CD14-positive monocyte (primary cell): ENCODE measurements around the gene RPL18. TPM values are rescaled to one million over a fixed set of nuclear protein-coding genes. Genes with fewer than 3 reads are reported as not detected.

Experiments used
- DNase-seq, 3 donors: peaks; one replicate each; pipeline ENCODE4 v3.0.0-alpha.2; 2011 to 2022
- H2AFZ ChIP-seq: 2 replicates; pipeline ENCODE4 v1.6.0; 2012; ENCODE audit warnings: mild to moderate bottlenecking, low read depth, low read length, inconsistent platforms; ENCODE audit not compliant: insufficient read depth, poor library complexity, severe bottlenecking
- H3K27ac ChIP-seq, 2 donors: 1 replicate in 1 of 2; 2 replicates in 1 of 2; pipeline ENCODE4 v1.5.1; 2012 to 2013; ENCODE audit warnings: low read length in 2 of 2, control low read depth in 1 of 2, inconsistent platforms in 1 of 2, low read depth in 1 of 2, mild to moderate bottlenecking in 1 of 2
- H3K27me3 ChIP-seq, 2 donors: one replicate each; pipeline versions ENCODE4 v1.6.0 to v1.6.1; 2011 to 2013; ENCODE audit warnings: low read length in 2 of 2; ENCODE audit not compliant: control insufficient read depth in 2 of 2, insufficient read depth in 2 of 2
- H3K36me3 ChIP-seq, 2 donors: replicated peaks in 1 of 2; 1 replicate in 1 of 2; 2 replicates in 1 of 2; pipeline versions ENCODE4 v1.5.1 to v1.6.1; 2012 to 2013; ENCODE audit warnings: low read length in 2 of 2, control low read depth in 1 of 2, inconsistent platforms in 1 of 2, mild to moderate bottlenecking in 1 of 2; ENCODE audit not compliant: insufficient read depth in 2 of 2, control insufficient read depth in 1 of 2
- H3K4me1 ChIP-seq, 2 donors: 1 replicate in 1 of 2; 2 replicates in 1 of 2; pipeline versions ENCODE4 v1.5.1 to v1.6.1; 2012 to 2013; ENCODE audit warnings: low read length in 2 of 2, control low read depth in 1 of 2, inconsistent platforms in 1 of 2, mild to moderate bottlenecking in 1 of 2, moderate library complexity in 1 of 2; ENCODE audit not compliant: insufficient read depth in 2 of 2, control insufficient read depth in 1 of 2
- H3K4me2 ChIP-seq: replicated peaks from 2 replicates; pipeline ENCODE3; 2012; ENCODE audit warnings: low read length, moderate library complexity, mild to moderate bottlenecking; ENCODE audit not compliant: poor library complexity, severe bottlenecking; ENCODE audit errors: extremely low read depth
- H3K4me3 ChIP-seq, 3 experiments: fragments of 200-600 bp in 1 of 3; sonication (generic) in 1 of 3; replicated peaks in 1 of 3; 1 replicate in 2 of 3; 2 replicates in 1 of 3; pipeline ENCODE4 v1.5.1; 2011 to 2013; ENCODE audit warnings: low read length in 3 of 3, mild to moderate bottlenecking in 3 of 3, control low read depth in 2 of 3, low read depth in 2 of 3, inconsistent platforms in 1 of 3, moderate library complexity in 1 of 3
- H3K79me2 ChIP-seq: 2 replicates; pipeline ENCODE4 v1.6.0; 2012; ENCODE audit warnings: mild to moderate bottlenecking, control low read depth, inconsistent platforms, low read length, moderate library complexity; ENCODE audit not compliant: insufficient read depth
- H3K9ac ChIP-seq: 2 replicates; pipeline ENCODE4 v1.6.0; 2017; ENCODE audit warnings: low read length, mild to moderate bottlenecking; ENCODE audit not compliant: insufficient read depth, poor library complexity, severe bottlenecking
- H3K9me3 ChIP-seq, 2 donors: replicated peaks in 1 of 2; 1 replicate in 1 of 2; 2 replicates in 1 of 2; pipeline versions ENCODE4 v1.5.1 to v1.6.1; 2012 to 2013; ENCODE audit warnings: low read length in 2 of 2, control low read depth in 1 of 2; ENCODE audit not compliant: control insufficient read depth in 1 of 2, insufficient read depth in 1 of 2
- H4K20me1 ChIP-seq: 2 replicates; pipeline ENCODE4 v1.6.0; 2012; ENCODE audit warnings: mild to moderate bottlenecking, low read length, control low read depth, moderate library complexity; ENCODE audit not compliant: insufficient read depth
- H3K27ac Mint-ChIP-seq, 7 donors: one replicate each; pipeline ENCODE4 v1.8.0; 2020; ENCODE audit warnings: mild to moderate bottlenecking in 7 of 7, mixed read lengths in 7 of 7, moderate library complexity in 6 of 7, inconsistent platforms in 2 of 7
- H3K27me3 Mint-ChIP-seq, 3 donors: one replicate each; pipeline ENCODE4 v1.8.0; 2021 to 2022; ENCODE audit warnings: low read depth in 3 of 3, mild to moderate bottlenecking in 3 of 3, mixed read lengths in 3 of 3, moderate library complexity in 3 of 3, inconsistent platforms in 1 of 3
- H3K36me3 Mint-ChIP-seq, 2 donors: one replicate each; pipeline ENCODE4 v1.8.0; 2020; ENCODE audit warnings: mixed read lengths in 2 of 2, inconsistent platforms in 1 of 2, mild to moderate bottlenecking in 1 of 2
- H3K4me1 Mint-ChIP-seq: one replicate; pipeline ENCODE4 v1.8.0; 2020; ENCODE audit warnings: mild to moderate bottlenecking, mixed read lengths
- H3K4me3 Mint-ChIP-seq, 2 donors: one replicate each; pipeline ENCODE4 v1.8.0; 2020; ENCODE audit warnings: mild to moderate bottlenecking in 2 of 2, mixed read lengths in 2 of 2, moderate library complexity in 1 of 2
- H3K9me3 Mint-ChIP-seq, 7 donors: one replicate each; pipeline ENCODE4 v1.8.0; 2020 to 2022; ENCODE audit warnings: mixed read lengths in 7 of 7, mild to moderate bottlenecking in 6 of 7, moderate library complexity in 6 of 7, inconsistent platforms in 2 of 7
- WGBS: methylation state at CpG from one replicate; pipeline ENCODE4 v1.1.5; 2013; ENCODE audit warnings: missing lambda C conversion rate; ENCODE audit not compliant: insufficient coverage; 5-methylcytosine and 5-hydroxymethylcytosine counted together
- intact Hi-C, 2 donors: fragments of 100-400 bp; cut with micrococcal nuclease; formaldehyde crosslinking; loops; one replicate each; pipeline versions ENCODE4 v1.15.0 to v1.15.1; 2023
- polyA plus RNA-seq, 3 donors: library from polyadenylated mRNA; depleted of rRNA in 1 of 3; unstranded in 2 of 3; stranded (reverse) in 1 of 3; fragments of 300-500 nt in 2 of 3; fragments of >200 nt in 1 of 3; fragmentation: Illumina TruSeq in 2 of 3; gene quantifications; 1 replicate in 2 of 3; 2 replicates in 1 of 3; pipeline ENCODE4 v1.2.3, GENCODE V29; 2012 to 2021
- TF ChIP-seq, protein P1 (sequence below): fragments of 200-600 bp; IDR thresholded peaks from one replicate; pipeline ENCODE4 v1.8.0; 2022; ENCODE audit warnings: antibody characterized with exemption, mild to moderate bottlenecking

RPL18 gene
- polyA plus RNA-seq, 3 donors = 803 to 1,540 (median 892) TPM

DNA sequence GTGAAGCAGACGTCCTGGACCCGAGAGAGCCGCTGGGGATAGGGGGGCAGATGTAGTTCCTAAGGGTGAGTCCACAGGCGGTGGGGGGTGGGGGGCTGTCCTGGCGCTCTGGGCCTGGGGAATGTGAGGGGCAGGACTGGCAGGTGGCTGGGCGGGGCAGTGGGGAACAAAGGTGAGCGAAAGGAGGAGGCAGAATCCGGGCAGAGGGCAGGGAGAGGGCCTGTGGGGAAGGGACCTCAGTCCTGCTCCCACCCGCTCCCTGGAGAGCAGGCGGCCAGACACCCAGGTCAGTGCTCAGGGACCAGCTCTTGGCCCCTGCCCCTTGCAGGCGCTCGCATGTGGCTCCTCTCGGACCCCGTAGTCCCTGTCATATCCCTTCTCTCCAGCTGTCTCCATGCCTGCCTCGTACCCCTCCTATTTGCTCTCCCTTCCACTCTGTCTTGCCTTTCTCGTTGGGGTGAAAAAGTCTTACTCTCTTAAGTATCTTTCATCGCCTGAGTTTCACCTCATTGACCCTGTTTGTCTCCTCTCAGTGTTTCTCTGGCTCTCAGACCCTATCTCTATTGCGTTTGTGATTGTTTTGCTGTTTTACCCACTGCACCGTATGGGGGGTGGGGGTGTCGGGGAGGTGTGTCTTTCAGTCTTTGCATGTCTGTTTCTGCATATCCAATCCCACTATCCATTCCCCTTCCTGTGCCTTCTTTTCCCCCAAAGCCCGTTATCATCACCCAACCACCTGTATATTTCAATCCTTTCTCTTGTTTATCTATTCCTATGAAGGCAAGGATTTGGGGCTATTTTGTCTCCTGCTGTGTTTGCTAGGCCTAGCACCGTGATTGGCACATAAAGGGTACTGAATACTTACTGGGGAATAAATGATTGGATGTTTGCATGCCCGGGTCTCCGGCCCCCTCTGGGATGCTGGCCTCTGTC is 6.1 kb upstream of the RPL18 start:
- WGBS = 77% methylated on average over 18 of the region's 24 CpGs
- H3K4me3 Mint-ChIP-seq = peak overlapping the region in 1 of 2 donors; percentile 48
- H3K79me2 ChIP-seq = peaks cover 24% of the 10 kb centered on the region
- intact Hi-C loops = no loop called here
- no peak overlapping the region for H3K9ac ChIP-seq
- H3K27me3 Mint-ChIP-seq = no peaks in the 10 kb centered on the region
- H3K27me3 ChIP-seq = no peaks in the 10 kb centered on the region
- H3K36me3 ChIP-seq = peaks cover 9 to 32% of the 10 kb centered on the region in 2 donors
- peak overlapping the region; percentile 77 for H3K4me2 ChIP-seq
- DNase-seq = peak in 1 of 3 donors; percentile 8
- peaks cover 49% of the 10 kb centered on the region for H3K4me1 Mint-ChIP-seq
- H3K36me3 Mint-ChIP-seq = peaks cover 16 to 31% of the 10 kb centered on the region in 2 donors
- H3K27ac Mint-ChIP-seq = peak overlapping the region in 6 of 7 donors; percentile 37 to 97 (median 67)
- H2AFZ ChIP-seq = no peak overlapping the region
- peaks cover 24% of the 10 kb centered on the region for H4K20me1 ChIP-seq
- H3K4me3 ChIP-seq = peak overlapping the region in 1 of 3 experiments; percentile 62
- H3K9me3 ChIP-seq = no peaks in the 10 kb centered on the region
- TF ChIP-seq, protein P1, sequence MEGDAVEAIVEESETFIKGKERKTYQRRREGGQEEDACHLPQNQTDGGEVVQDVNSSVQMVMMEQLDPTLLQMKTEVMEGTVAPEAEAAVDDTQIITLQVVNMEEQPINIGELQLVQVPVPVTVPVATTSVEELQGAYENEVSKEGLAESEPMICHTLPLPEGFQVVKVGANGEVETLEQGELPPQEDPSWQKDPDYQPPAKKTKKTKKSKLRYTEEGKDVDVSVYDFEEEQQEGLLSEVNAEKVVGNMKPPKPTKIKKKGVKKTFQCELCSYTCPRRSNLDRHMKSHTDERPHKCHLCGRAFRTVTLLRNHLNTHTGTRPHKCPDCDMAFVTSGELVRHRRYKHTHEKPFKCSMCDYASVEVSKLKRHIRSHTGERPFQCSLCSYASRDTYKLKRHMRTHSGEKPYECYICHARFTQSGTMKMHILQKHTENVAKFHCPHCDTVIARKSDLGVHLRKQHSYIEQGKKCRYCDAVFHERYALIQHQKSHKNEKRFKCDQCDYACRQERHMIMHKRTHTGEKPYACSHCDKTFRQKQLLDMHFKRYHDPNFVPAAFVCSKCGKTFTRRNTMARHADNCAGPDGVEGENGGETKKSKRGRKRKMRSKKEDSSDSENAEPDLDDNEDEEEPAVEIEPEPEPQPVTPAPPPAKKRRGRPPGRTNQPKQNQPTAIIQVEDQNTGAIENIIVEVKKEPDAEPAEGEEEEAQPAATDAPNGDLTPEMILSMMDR = no peak
- no peak overlapping the region for H3K27ac ChIP-seq
- H3K4me1 ChIP-seq = peaks cover 64 to 70% of the 10 kb centered on the region in 2 donors
- peaks cover 0 to 3% (median 0%) of the 10 kb centered on the region in 7 donors for H3K9me3 Mint-ChIP-seq

GRCh38 chr19:48624067-48624594 is 5.2 kb upstream of the RPL18 start:
- no peaks in the 10 kb centered on the region for H3K27me3 ChIP-seq
- TF ChIP-seq, protein P1 = no peak
- H4K20me1 ChIP-seq = peaks cover 17% of the 10 kb centered on the region
- H3K79me2 ChIP-seq = peaks cover 32% of the 10 kb centered on the region
- H3K4me3 Mint-ChIP-seq = peak overlapping the region; percentile 66 to 87
- peaks cover 56% of the 10 kb centered on the region for H3K4me1 Mint-ChIP-seq
- intact Hi-C loops = no loop called here
- H3K27ac Mint-ChIP-seq = peak overlapping the region; percentile 90 to 98 (median 96)
- no peaks in the 10 kb centered on the region for H3K9me3 ChIP-seq
- peak; percentile 94 to 96 (median 94) for DNase-seq
- peaks cover 0 to 3% (median 0%) of the 10 kb centered on the region in 7 donors for H3K9me3 Mint-ChIP-seq
- peaks cover 13 to 30% of the 10 kb centered on the region in 2 donors for H3K36me3 Mint-ChIP-seq
- H3K27me3 Mint-ChIP-seq = no peaks in the 10 kb centered on the region
- peak overlapping the region; percentile 77 for H3K4me2 ChIP-seq
- peaks cover 6 to 24% of the 10 kb centered on the region in 2 donors for H3K36me3 ChIP-seq
- H2AFZ ChIP-seq = peak overlapping the region; percentile 47
- no peak overlapping the region for H3K9ac ChIP-seq
- H3K27ac ChIP-seq = peak overlapping the region; percentile 19 to 92
- peaks cover 65 to 69% of the 10 kb centered on the region in 2 donors for H3K4me1 ChIP-seq
- under 1% methylated on average over 26 of the region's 40 CpGs for WGBS
- peak overlapping the region in 2 of 3 experiments; percentile 34 to 62 for H3K4me3 ChIP-seq
